Neural crest cell (in vitro differentiated cells): Measurements from ENCODE around the gene PTCD2. TPM values are rescaled to one million over a fixed set of nuclear protein-coding genes. Genes with fewer than 3 reads are reported as not detected.

Source experiments
- DNase-seq: peaks from one replicate; pipeline ENCODE4 v3.0.0; 2021; ENCODE audit warnings: low read depth, mixed read lengths, low spot score
- H3K27ac Mint-ChIP-seq: one replicate; pipeline ENCODE4 v1.8.0; 2021; ENCODE audit warnings: mild to moderate bottlenecking, mixed read lengths; ENCODE audit not compliant: unreplicated experiment
- H3K27me3 Mint-ChIP-seq: 2 replicates; pipeline ENCODE4 v1.8.0; 2021; ENCODE audit warnings: low read depth, mild to moderate bottlenecking, mixed read lengths
- H3K36me3 Mint-ChIP-seq: 2 replicates; pipeline ENCODE4 v1.8.0; 2021; ENCODE audit warnings: low read depth, mild to moderate bottlenecking, mixed read lengths
- H3K4me1 Mint-ChIP-seq: 2 replicates; pipeline ENCODE4 v1.8.0; 2021; ENCODE audit warnings: mixed read lengths
- H3K4me3 Mint-ChIP-seq: one replicate; pipeline ENCODE4 v1.8.0; 2021; ENCODE audit warnings: mild to moderate bottlenecking, mixed read lengths
- H3K9me3 Mint-ChIP-seq: 2 replicates; pipeline ENCODE4 v1.8.0; 2021; ENCODE audit warnings: mixed read lengths
- total RNA-seq: library from RNA; stranded (reverse); gene quantifications from 2 replicates; pipeline ENCODE4 v1.2.1, GENCODE V29; 2021
- TF ChIP-seq, protein P1 (sequence below): fragments of 200-600 bp; sonication (generic); conservative IDR thresholded peaks from 2 replicates; pipeline ENCODE4 v1.5.0; 2021; ENCODE audit warnings: antibody characterized with exemption, mild to moderate bottlenecking

The PTCD2 gene
- total RNA-seq, 1 donor from 2014 or later = 13.6 TPM

DNA sequence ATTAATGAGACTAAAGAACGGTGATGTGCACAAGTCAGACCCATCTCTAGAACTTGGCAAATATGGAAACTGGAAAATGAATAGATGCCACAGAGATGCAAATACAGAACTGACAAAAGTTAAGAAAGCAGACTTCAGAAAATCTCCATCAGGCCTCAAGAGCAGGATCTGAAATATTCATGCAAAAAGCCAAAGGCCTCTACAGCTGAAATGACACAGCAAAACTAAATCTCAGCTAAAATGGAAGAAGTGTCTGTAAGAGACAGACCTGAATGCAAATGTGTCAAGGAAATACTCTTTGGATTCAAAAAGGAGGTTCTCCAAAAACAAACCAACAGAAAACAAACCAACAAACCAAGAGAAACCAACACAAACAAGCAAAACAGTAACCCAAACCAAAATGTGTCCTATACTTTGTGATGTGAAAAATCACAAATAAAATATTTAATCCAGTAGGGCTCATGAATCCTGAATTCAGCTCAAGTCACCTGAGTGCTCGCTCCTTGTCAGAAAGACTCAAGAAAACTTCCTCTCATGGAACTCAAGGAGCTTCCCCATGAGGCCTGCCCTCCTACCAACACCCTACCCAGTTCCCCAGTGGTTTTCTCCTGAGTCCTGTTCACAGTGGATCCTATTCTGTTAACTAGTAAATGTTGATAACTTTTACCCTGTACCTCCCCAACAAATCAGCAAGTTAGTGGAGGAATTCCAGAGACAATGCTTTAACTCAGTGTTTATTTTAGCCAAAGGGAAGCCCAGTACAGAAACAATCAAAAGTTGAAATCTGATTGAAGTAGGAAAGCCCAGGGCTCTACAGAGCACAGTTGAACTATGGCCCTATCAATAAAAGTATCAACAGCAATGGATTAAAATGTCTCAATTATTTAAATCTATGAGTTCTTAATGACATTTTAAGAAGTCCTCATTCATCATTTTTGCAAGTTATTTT is 14.7 kb upstream of the PTCD2 start:
- no peaks in the 10 kb centered on the region for H3K9me3 Mint-ChIP-seq
- no peaks in the 10 kb centered on the region for H3K27me3 Mint-ChIP-seq
- no peak for DNase-seq
- TF ChIP-seq, protein P1, sequence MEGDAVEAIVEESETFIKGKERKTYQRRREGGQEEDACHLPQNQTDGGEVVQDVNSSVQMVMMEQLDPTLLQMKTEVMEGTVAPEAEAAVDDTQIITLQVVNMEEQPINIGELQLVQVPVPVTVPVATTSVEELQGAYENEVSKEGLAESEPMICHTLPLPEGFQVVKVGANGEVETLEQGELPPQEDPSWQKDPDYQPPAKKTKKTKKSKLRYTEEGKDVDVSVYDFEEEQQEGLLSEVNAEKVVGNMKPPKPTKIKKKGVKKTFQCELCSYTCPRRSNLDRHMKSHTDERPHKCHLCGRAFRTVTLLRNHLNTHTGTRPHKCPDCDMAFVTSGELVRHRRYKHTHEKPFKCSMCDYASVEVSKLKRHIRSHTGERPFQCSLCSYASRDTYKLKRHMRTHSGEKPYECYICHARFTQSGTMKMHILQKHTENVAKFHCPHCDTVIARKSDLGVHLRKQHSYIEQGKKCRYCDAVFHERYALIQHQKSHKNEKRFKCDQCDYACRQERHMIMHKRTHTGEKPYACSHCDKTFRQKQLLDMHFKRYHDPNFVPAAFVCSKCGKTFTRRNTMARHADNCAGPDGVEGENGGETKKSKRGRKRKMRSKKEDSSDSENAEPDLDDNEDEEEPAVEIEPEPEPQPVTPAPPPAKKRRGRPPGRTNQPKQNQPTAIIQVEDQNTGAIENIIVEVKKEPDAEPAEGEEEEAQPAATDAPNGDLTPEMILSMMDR = no peak
- H3K4me3 Mint-ChIP-seq = peak overlapping the region; percentile 38
- peaks cover 48% of the 10 kb centered on the region for H3K4me1 Mint-ChIP-seq
- H3K27ac Mint-ChIP-seq = no peak overlapping the region
- peaks cover 6% of the 10 kb centered on the region for H3K36me3 Mint-ChIP-seq

DNA sequence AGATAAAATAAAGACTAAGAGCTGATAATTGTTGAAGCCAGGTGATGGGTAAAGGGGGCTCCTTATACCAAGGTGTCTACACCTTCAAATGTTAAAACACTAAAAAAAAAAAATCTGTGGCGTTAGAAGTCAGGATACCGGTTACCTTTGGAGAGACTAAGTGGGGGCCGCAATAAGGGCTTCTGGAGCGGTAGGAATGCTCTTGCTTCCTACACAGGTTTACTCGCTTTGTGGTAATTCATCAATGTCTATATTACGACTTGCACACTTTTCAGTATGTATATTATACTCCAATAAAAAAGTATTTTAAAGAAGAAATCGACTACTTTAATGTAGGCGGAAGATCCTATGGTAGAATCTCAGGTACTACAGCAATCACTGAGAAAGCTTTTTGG is 12.6 kb upstream of the PTCD2 start:
- DNase-seq = no peak
- H3K4me1 Mint-ChIP-seq = peaks cover 33% of the 10 kb centered on the region
- TF ChIP-seq, protein P1 = no peak
- no peaks in the 10 kb centered on the region for H3K9me3 Mint-ChIP-seq
- H3K36me3 Mint-ChIP-seq = no peaks in the 10 kb centered on the region
- peak overlapping the region; percentile 93 for H3K27ac Mint-ChIP-seq
- no peaks in the 10 kb centered on the region for H3K27me3 Mint-ChIP-seq
- H3K4me3 Mint-ChIP-seq = peak overlapping the region; percentile 90

DNA sequence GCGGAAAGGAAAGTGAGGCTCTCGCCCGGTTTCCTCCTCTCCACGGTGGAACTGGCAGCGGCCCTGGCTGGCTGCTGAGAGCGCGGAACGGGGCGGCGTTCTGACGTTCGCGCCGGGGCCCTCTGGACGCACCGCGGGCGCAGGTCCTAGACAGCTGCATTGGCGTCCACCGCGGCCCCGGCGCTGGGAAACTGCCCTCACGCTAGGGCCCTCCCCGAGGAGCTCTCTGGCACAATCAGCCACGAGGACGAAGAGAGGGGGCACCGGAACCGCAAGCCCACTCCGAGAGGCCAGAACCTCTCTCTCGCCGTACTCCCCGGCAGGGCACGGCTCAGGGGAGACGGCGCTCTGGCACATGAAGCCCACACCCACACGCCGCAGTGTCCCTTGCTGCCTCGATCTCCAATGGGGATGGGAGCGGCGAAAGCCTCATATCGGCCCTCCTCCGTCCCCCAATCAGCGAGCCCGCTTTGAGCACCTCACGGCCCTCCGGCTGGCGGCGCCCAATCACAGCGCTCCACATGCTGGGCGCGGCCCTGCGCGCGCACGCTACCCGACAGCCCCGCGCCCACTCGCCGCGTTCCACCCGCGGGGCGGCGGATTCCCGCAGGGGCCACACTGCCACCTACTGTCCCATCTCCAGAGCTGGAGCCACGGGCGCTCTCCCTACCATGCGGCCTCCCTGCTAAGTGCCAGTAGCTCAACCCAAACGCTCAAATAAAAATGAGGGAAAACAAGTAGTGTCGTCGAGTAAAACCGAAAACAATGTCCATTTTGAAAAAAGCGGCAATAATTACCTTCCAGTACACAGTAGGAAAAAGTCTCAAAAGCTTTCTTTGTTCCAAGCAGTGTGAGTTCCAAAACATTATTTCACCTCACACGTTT is 12.0 kb upstream of the PTCD2 start:
- DNase-seq = peak; percentile 89
- Mint-ChIP-seq H3K36me3 (peaks cover 3% of the 10 kb centered on the region), H3K4me3 (peak overlapping the region; percentile 90), H3K4me1 (peaks cover 28% of the 10 kb centered on the region), H3K27me3 (no peaks in the 10 kb centered on the region), H3K27ac (peak overlapping the region; percentile 93), H3K9me3 (no peaks in the 10 kb centered on the region)
- TF ChIP-seq, protein P1 = peak; percentile 78

DNA sequence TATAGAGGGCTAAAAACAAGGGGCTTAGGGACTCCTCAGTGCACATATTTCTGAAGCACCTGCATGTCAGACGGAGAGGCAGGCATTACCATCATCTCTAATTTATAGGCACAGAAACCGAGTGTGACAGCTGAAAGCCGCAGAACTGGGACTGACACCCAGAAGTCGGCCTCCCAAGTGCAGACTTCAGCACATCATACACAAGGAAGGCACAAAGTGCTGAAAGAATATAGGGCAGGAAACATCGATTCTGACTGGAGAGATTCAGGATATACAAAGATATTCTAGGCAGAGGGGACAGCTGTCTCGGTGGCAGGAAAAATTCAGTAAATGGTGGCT is 11.4 kb upstream of the PTCD2 start:
- peak overlapping the region; percentile 65 for H3K27ac Mint-ChIP-seq
- no peaks in the 10 kb centered on the region for H3K27me3 Mint-ChIP-seq
- no peak for DNase-seq
- peaks cover 3% of the 10 kb centered on the region for H3K36me3 Mint-ChIP-seq
- peaks cover 28% of the 10 kb centered on the region for H3K4me1 Mint-ChIP-seq
- H3K4me3 Mint-ChIP-seq = peak overlapping the region; percentile 90
- TF ChIP-seq, protein P1 = no peak
- no peaks in the 10 kb centered on the region for H3K9me3 Mint-ChIP-seq

DNA sequence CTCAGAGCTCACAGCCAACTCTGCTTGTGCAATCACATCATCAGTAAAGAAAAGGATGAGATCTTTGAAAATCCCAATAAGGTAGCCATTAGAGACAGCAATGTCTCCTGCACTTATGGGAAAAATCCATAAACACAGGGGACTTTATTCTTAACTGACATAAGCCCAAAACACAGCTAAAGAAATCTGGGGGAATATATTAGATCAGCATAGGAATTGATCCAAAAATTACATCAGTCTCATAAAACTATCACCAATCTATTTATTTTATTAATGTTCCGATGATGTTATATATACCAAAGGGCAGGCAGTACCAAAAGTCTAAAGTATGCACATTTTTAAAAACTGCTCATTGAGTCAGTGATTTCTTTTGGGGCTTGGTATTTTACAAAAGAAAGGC is 7.0 kb upstream of the PTCD2 start:
- Mint-ChIP-seq H3K27ac (no peak overlapping the region), H3K9me3 (no peaks in the 10 kb centered on the region), H3K36me3 (peaks cover 6% of the 10 kb centered on the region), H3K4me3 (no peak overlapping the region), H3K27me3 (no peaks in the 10 kb centered on the region), H3K4me1 (peaks cover 17% of the 10 kb centered on the region)
- TF ChIP-seq, protein P1 = no peak
- no peak for DNase-seq
